Memory B cell (primary cell): ENCODE data around the gene IVNS1ABP.
"Not testable (repeated sequence)": the region's sequence is repeated elsewhere in the genome, so short reads cannot be mapped to it uniquely, and the experiment has no call there.

Experiments used
- ATAC-seq: fragments of 150-1000 bp; cut with Tn5 transposase; 2 replicates; pipeline ENCODE4 v1.10.0; 2021; ENCODE audit warnings: low read depth, mild to moderate bottlenecking, moderate library complexity
- DNase-seq, 2 donors: peaks; one replicate each; pipeline ENCODE4 v3.0.0; 2022; ENCODE audit warnings: low spot score in 2 of 2
- H3K27ac Mint-ChIP-seq: one replicate; pipeline ENCODE4 v1.8.0; 2022; ENCODE audit warnings: mild to moderate bottlenecking, moderate library complexity, mixed read lengths
- H3K27me3 Mint-ChIP-seq: one replicate; pipeline ENCODE4 v1.8.0; 2022; ENCODE audit warnings: mixed read lengths
- H3K36me3 Mint-ChIP-seq: one replicate; pipeline ENCODE4 v1.8.0; 2022; ENCODE audit warnings: mild to moderate bottlenecking, mixed read lengths
- H3K4me1 Mint-ChIP-seq: one replicate; pipeline ENCODE4 v1.8.0; 2022; ENCODE audit warnings: mixed read lengths
- H3K4me3 Mint-ChIP-seq: one replicate; pipeline ENCODE4 v1.8.0; 2022; ENCODE audit warnings: mild to moderate bottlenecking, moderate library complexity, mixed read lengths
- H3K9me3 Mint-ChIP-seq: one replicate; pipeline ENCODE4 v1.8.0; 2022; ENCODE audit warnings: mixed read lengths

Gene IVNS1ABP

GRCh38 chr1:185268352-185268751 lies 48.7 kb downstream of the IVNS1ABP start:
- no peaks in the 10 kb centered on the region for H3K9me3 Mint-ChIP-seq
- H3K4me3 Mint-ChIP-seq = no peak overlapping the region
- H3K27ac Mint-ChIP-seq = no peak overlapping the region
- DNase-seq (no peak), ATAC-seq (no peak)
- no peaks in the 10 kb centered on the region for H3K27me3 Mint-ChIP-seq
- H3K36me3 Mint-ChIP-seq = peaks cover 2% of the 10 kb centered on the region
- H3K4me1 Mint-ChIP-seq = no peaks in the 10 kb centered on the region

GRCh38 chr1:185267701-185268100 lies 49.3 kb downstream of the IVNS1ABP start:
- H3K4me1 Mint-ChIP-seq = no peaks in the 10 kb centered on the region
- DNase-seq (no peak), ATAC-seq (no peak)
- no peaks in the 10 kb centered on the region for H3K27me3 Mint-ChIP-seq
- no peak overlapping the region for H3K27ac Mint-ChIP-seq
- H3K9me3 Mint-ChIP-seq = no peaks in the 10 kb centered on the region
- H3K4me3 Mint-ChIP-seq = no peak overlapping the region
- peaks cover 2% of the 10 kb centered on the region for H3K36me3 Mint-ChIP-seq

- Mint-ChIP-seq H3K9me3 (no peaks in the 10 kb centered on the region), H3K27ac (no peak overlapping the region)
Measured at GRCh38 chr1:185267301-185267700, 49.7 kb downstream of the IVNS1ABP start.

GRCh38 chr1:185265314-185265713 lies 51.7 kb downstream of the IVNS1ABP start:
- H3K36me3 Mint-ChIP-seq = peaks cover 2% of the 10 kb centered on the region
- H3K9me3 Mint-ChIP-seq = no peaks in the 10 kb centered on the region
- no peaks in the 10 kb centered on the region for H3K4me1 Mint-ChIP-seq
- DNase-seq (no peak), ATAC-seq (no peak)
- H3K27me3 Mint-ChIP-seq = no peaks in the 10 kb centered on the region
- H3K27ac Mint-ChIP-seq = no peak overlapping the region
- H3K4me3 Mint-ChIP-seq = no peak overlapping the region

More at GRCh38 chr1:185267301-185267700, 49.7 kb downstream of the IVNS1ABP start:
- DNase-seq (no peak), ATAC-seq (no peak)
- Mint-ChIP-seq H3K36me3 (peaks cover 2% of the 10 kb centered on the region), H3K27me3 (no peaks in the 10 kb centered on the region), H3K4me3 (no peak overlapping the region), H3K4me1 (no peaks in the 10 kb centered on the region)

- Mint-ChIP-seq H3K27ac (no peak overlapping the region), H3K36me3 (peaks cover 2% of the 10 kb centered on the region), H3K4me3 (no peak overlapping the region), H3K4me1 (no peaks in the 10 kb centered on the region), H3K9me3 (no peaks in the 10 kb centered on the region), H3K27me3 (no peaks in the 10 kb centered on the region)
- DNase-seq (no peak), ATAC-seq (no peak)
Measured at GRCh38 chr1:185263780-185264179, 53.3 kb downstream of the IVNS1ABP start.

GRCh38 chr1:185263292-185263691 lies 53.8 kb downstream of the IVNS1ABP start:
- Mint-ChIP-seq H3K4me3 (no peak overlapping the region), H3K27ac (no peak overlapping the region), H3K9me3 (no peaks in the 10 kb centered on the region), H3K4me1 (no peaks in the 10 kb centered on the region), H3K36me3 (peaks cover 2% of the 10 kb centered on the region), H3K27me3 (no peaks in the 10 kb centered on the region)
- no peak for DNase-seq
- no peak for ATAC-seq

- no peak overlapping the region for H3K4me3 Mint-ChIP-seq
- DNase-seq = no peak
- no peak overlapping the region for H3K27ac Mint-ChIP-seq
- H3K27me3 Mint-ChIP-seq = no peaks in the 10 kb centered on the region
- H3K4me1 Mint-ChIP-seq = no peaks in the 10 kb centered on the region
- ATAC-seq = no peak
- peaks cover 2% of the 10 kb centered on the region for H3K36me3 Mint-ChIP-seq
- no peaks in the 10 kb centered on the region for H3K9me3 Mint-ChIP-seq
Measured at GRCh38 chr1:185262151-185262550, 54.9 kb downstream of the IVNS1ABP start.

GRCh38 chr1:185260611-185261010 lies 56.4 kb downstream of the IVNS1ABP start:
- H3K4me3 Mint-ChIP-seq = no peak overlapping the region
- no peak for DNase-seq
- no peak for ATAC-seq
- H3K36me3 Mint-ChIP-seq = no peaks in the 10 kb centered on the region
- H3K4me1 Mint-ChIP-seq = no peaks in the 10 kb centered on the region
- H3K27ac Mint-ChIP-seq = no peak overlapping the region
- H3K9me3 Mint-ChIP-seq = no peaks in the 10 kb centered on the region
- H3K27me3 Mint-ChIP-seq = no peaks in the 10 kb centered on the region

GRCh38 chr1:185258676-185259075 lies 58.4 kb downstream of the IVNS1ABP start:
- no peak for DNase-seq

GRCh38 chr1:185257950-185258208 lies 59.2 kb downstream of the IVNS1ABP start:
- Mint-ChIP-seq H3K4me3 (no peak overlapping the region), H3K36me3 (peaks cover 2% of the 10 kb centered on the region), H3K27me3 (no peaks in the 10 kb centered on the region), H3K27ac (no peak overlapping the region), H3K9me3 (no peaks in the 10 kb centered on the region), H3K4me1 (no peaks in the 10 kb centered on the region)
- DNase-seq = no peak
- no peak for ATAC-seq

More at GRCh38 chr1:185258676-185259075, 58.4 kb downstream of the IVNS1ABP start:
- Mint-ChIP-seq H3K4me1 (no peaks in the 10 kb centered on the region), H3K36me3 (peaks cover 2% of the 10 kb centered on the region), H3K9me3 (no peaks in the 10 kb centered on the region), H3K4me3 (no peak overlapping the region), H3K27ac (no peak overlapping the region), H3K27me3 (no peaks in the 10 kb centered on the region)
- no peak for ATAC-seq

- H3K4me3 Mint-ChIP-seq, H3K4me1 Mint-ChIP-seq, H3K27me3 Mint-ChIP-seq, H3K9me3 Mint-ChIP-seq, DNase-seq, ATAC-seq, H3K36me3 Mint-ChIP-seq, H3K27ac Mint-ChIP-seq: not testable (repeated sequence)
Measured at GRCh38 chr1:185257116-185257949, 59.7 kb downstream of the IVNS1ABP start.

GRCh38 chr1:185255595-185255994 lies 61.4 kb downstream of the IVNS1ABP start:
- not testable (repeated sequence) for DNase-seq, H3K27me3 Mint-ChIP-seq, H3K4me1 Mint-ChIP-seq, H3K9me3 Mint-ChIP-seq, H3K36me3 Mint-ChIP-seq, ATAC-seq, H3K27ac Mint-ChIP-seq, H3K4me3 Mint-ChIP-seq

GRCh38 chr1:185252404-185252803 lies 64.6 kb downstream of the IVNS1ABP start:
- not testable (repeated sequence) for H3K27ac Mint-ChIP-seq, H3K4me3 Mint-ChIP-seq, H3K36me3 Mint-ChIP-seq, ATAC-seq, H3K9me3 Mint-ChIP-seq, DNase-seq, H3K27me3 Mint-ChIP-seq, H3K4me1 Mint-ChIP-seq

- H3K36me3 Mint-ChIP-seq, H3K27ac Mint-ChIP-seq, ATAC-seq, DNase-seq, H3K4me1 Mint-ChIP-seq, H3K9me3 Mint-ChIP-seq, H3K4me3 Mint-ChIP-seq, H3K27me3 Mint-ChIP-seq: not testable (repeated sequence)
Measured at GRCh38 chr1:185251928-185252327, 65.1 kb downstream of the IVNS1ABP start.

- no peak overlapping the region for H3K27ac Mint-ChIP-seq
- no peak for ATAC-seq
- no peak overlapping the region for H3K4me3 Mint-ChIP-seq
- no peaks in the 10 kb centered on the region for H3K27me3 Mint-ChIP-seq
- DNase-seq = no peak
- peaks cover 2% of the 10 kb centered on the region for H3K36me3 Mint-ChIP-seq
- no peaks in the 10 kb centered on the region for H3K4me1 Mint-ChIP-seq
- H3K9me3 Mint-ChIP-seq = no peaks in the 10 kb centered on the region
Measured at GRCh38 chr1:185250063-185250462, 67.0 kb downstream of the IVNS1ABP start.
